GM19438 (cell line): Measurements from ENCODE around the gene CASTOR1.
A peak's percentile ranks its signal among the peaks of the same experiment; 100 is the strongest.
"Not testable (repeated sequence)": the region's sequence is repeated elsewhere in the genome, so short reads cannot be mapped to it uniquely, and the experiment has no call there.

Experiments
- ATAC-seq: cut with Tn5 transposase; IDR thresholded peaks from one replicate; pipeline ENCODE4 v1.9.1; 2021; ENCODE audit warnings: low read depth; ENCODE audit not compliant: unreplicated experiment

CASTOR1 gene

GRCh38 chr22:30289141-30289979 is at the start of gene CASTOR1:
CASTOR1 (minus strand) TSS chr22:30289505; CDS start chr22:30289497, 8 bp downstream.
- peak; percentile 68 for ATAC-seq

- ATAC-seq, result no peak
Measured at GRCh38 chr22:30338802-30339201, 49.5 kb upstream of the CASTOR1 start.

- not testable (repeated sequence) for ATAC-seq
Measured at GRCh38 chr22:30338341-30338740, 49.0 kb upstream of the CASTOR1 start.

- ATAC-seq, result no peak
Measured at GRCh38 chr22:30337461-30337778, 48.1 kb upstream of the CASTOR1 start.

GRCh38 chr22:30336752-30337460 is 47.6 kb upstream of the CASTOR1 start:
- no peak for ATAC-seq

GRCh38 chr22:30335236-30335635 is 45.9 kb upstream of the CASTOR1 start:
- no peak for ATAC-seq

- ATAC-seq, result no peak
Measured at GRCh38 chr22:30334646-30335045, 45.3 kb upstream of the CASTOR1 start.

GRCh38 chr22:30333707-30334087 is 44.4 kb upstream of the CASTOR1 start:
- ATAC-seq, result no peak

- ATAC-seq, result no peak
Measured at GRCh38 chr22:30332994-30333706, 43.8 kb upstream of the CASTOR1 start.

GRCh38 chr22:30332551-30332950 is 43.2 kb upstream of the CASTOR1 start:
- ATAC-seq, result no peak

- no peak for ATAC-seq
Measured at GRCh38 chr22:30328466-30329049, 39.3 kb upstream of the CASTOR1 start.

GRCh38 chr22:30327864-30328345 is 38.6 kb upstream of the CASTOR1 start:
- ATAC-seq, result no peak

- peak; percentile 86 for ATAC-seq
Measured at GRCh38 chr22:30326706-30327362, 37.5 kb upstream of the CASTOR1 start, which contains the start of gene TBC1D10A. TBC1D10A (minus strand) TSS chr22:30326941; CDS start chr22:30326881, 60 bp downstream.

- peak; percentile 31 for ATAC-seq
Measured at GRCh38 chr22:30326255-30326705, 37.0 kb upstream of the CASTOR1 start.

- ATAC-seq, result no peak
Measured at GRCh38 chr22:30325724-30326254, 36.5 kb upstream of the CASTOR1 start.

GRCh38 chr22:30325065-30325720 is 35.9 kb upstream of the CASTOR1 start:
- ATAC-seq, result no peak

- no peak for ATAC-seq
Measured at GRCh38 chr22:30324014-30324730, 34.9 kb upstream of the CASTOR1 start.

GRCh38 chr22:30323246-30323645 is 33.9 kb upstream of the CASTOR1 start:
- no peak for ATAC-seq

- no peak for ATAC-seq
Measured at GRCh38 chr22:30321461-30321860, 32.2 kb upstream of the CASTOR1 start.
